GM12891 (cell line): Measurements from ENCODE around the gene VCPKMT.

Source experiments
- PAX5 ChIP-seq: IDR thresholded peaks from 2 replicates; pipeline ENCODE4 v1.6.1; 2011; ENCODE audit warnings: low read length, moderate library complexity, mild to moderate bottlenecking; ENCODE audit not compliant: insufficient read depth, severe bottlenecking
- POLR2A ChIP-seq: IDR thresholded peaks from 2 replicates; pipeline ENCODE4 v1.6.1; 2011; ENCODE audit warnings: low read depth, low read length, control low read depth
- POLR2AphosphoS5 ChIP-seq: IDR thresholded peaks from 2 replicates; pipeline ENCODE4 v1.6.1; 2011; ENCODE audit warnings: low read depth, low read length, control low read depth
- TAF1 ChIP-seq: IDR thresholded peaks from 2 replicates; pipeline ENCODE4 v1.6.1; 2011; ENCODE audit warnings: low read depth, low read length, control low read depth

DNA sequence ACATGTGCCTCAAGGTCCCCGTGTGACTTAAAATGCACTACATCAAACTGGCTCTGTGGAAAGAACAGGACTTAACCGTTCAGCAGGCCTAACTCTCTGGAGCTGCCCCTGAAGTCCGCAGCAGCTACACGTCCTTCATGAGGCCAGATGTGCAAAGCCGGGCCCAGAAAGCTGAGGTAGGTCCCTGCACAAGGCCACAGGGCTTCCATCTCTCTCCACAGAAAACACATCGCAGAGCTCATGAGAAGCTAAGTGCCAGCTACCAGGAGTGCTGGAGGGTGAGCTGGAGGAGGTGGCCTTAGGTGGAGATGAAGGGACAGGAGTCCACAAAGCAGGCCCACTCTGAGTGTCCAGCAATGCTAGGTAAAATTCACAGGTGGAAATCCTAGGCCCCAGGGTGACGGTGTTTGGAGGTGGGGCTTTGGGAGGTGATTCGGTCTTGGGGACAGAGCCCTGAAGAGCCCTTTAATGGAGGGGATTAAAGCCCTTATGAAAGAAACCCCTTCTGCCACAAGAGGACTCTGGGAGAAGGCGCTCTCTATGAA lies 52.4 kb downstream of the VCPKMT start:
- TF ChIP-seq POLR2A, result no peak
- no peak for TF ChIP-seq POLR2AphosphoS5
- no peak for TF ChIP-seq TAF1
- TF ChIP-seq PAX5, result no peak
